Hepatocyte (in vitro differentiated cells): ENCODE measurements around the gene ALOX12.

Experiments
- CTCF ChIP-seq: fragments of 200-600 bp; sonication (generic); IDR thresholded peaks from 2 replicates; pipeline ENCODE4 v1.5.1; 2016; ENCODE audit warnings: antibody characterized with exemption, mild to moderate bottlenecking; ENCODE audit not compliant: poor library complexity
- EZH2phosphoT487 ChIP-seq: fragments of 200-600 bp; sonication (generic); IDR thresholded peaks from one replicate; pipeline ENCODE4 v1.6.1; 2018; ENCODE audit warnings: antibody characterized with exemption, mild to moderate bottlenecking, low read depth, moderate library complexity; ENCODE audit not compliant: unreplicated experiment, severe bottlenecking

DNA sequence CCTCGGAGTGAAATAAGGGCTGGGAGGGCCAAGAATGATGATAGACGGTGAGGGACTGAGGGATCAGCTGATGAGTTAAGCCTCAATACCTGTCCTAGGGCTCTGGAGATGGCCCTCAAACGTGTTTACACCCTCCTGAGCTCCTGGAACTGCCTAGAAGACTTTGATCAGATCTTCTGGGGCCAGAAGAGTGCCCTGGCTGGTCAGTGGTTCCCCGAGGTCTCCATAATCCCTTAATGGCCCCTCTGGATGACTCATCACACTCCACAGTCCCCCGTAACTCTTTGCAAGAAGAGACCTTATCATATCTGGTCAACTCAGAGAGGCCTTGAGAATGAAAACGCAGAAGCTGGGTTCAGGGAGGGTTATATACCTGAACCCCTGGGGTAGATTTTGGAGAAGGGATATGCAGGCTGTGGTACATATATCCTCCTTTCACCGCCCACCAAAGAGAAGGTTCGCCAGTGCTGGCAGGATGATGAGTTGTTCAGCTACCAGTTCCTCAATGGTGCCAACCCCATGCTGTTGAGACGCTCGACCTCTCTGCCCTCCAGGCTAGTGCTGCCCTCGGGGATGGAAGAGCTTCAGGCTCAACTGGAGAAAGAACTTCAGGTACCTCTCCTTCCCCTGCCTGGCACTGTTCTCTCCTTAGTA lies 3.1 kb downstream of the ALOX12 start:
- no peak for TF ChIP-seq CTCF
- no peak for TF ChIP-seq EZH2phosphoT487
